HEK293 (cell line): Measurements from ENCODE around the gene ZNF33A.
"Not testable (repeated sequence)": the region's sequence is repeated elsewhere in the genome, so short reads cannot be mapped to it uniquely, and the experiment has no call there.

ENCODE experiments used
- CTCF ChIA-PET: fragments of 350-600 bp; formaldehyde crosslinking; extraction: SDS; loops from one replicate; lab custom pipeline; 2021; ENCODE audit warnings: antibody characterized with exemption; lab: Yijun Ruan, JAX
- POLR2A ChIA-PET: fragments of 300-600 bp; formaldehyde crosslinking; extraction: SDS; loops from one replicate; lab custom pipeline; 2020; ENCODE audit warnings: antibody characterized with exemption, inconsistent platforms; lab: Yijun Ruan, JAX
- H3K27ac ChIP-seq: fragments of 200-500 bp; sonication (Bioruptor generic); 2 replicates; pipeline ENCODE4 v1.5.1; 2014; ENCODE audit warnings: low read depth, low read length, control low read depth, inconsistent platforms; ENCODE audit errors: extremely low read depth
- H3K36me3 ChIP-seq, 2 experiments: fragments of 200-500 bp in 1 of 2; sonication (Bioruptor generic) in 1 of 2; 1 replicate in 1 of 2; 2 replicates in 1 of 2; pipeline ENCODE4 v1.5.1; 2014 to 2017; ENCODE audit warnings: inconsistent platforms in 2 of 2, low read length in 2 of 2; ENCODE audit not compliant: control insufficient read depth in 2 of 2, insufficient read depth in 1 of 2
- H3K4me1 ChIP-seq: fragments of 200-500 bp; sonication (Bioruptor generic); 2 replicates; pipeline ENCODE4 v1.5.1; 2014; ENCODE audit warnings: mild to moderate bottlenecking, low read length, inconsistent platforms; ENCODE audit not compliant: control insufficient read depth, insufficient read depth
- H3K4me3 ChIP-seq: 2 replicates; pipeline ENCODE4 v1.5.1; 2011; ENCODE audit warnings: low read depth, mild to moderate bottlenecking, control low read depth, low read length, moderate library complexity
- H3K9me3 ChIP-seq: fragments of 200-500 bp; sonication (Bioruptor generic); 2 replicates; pipeline ENCODE4 v1.5.1; 2014; ENCODE audit warnings: low read depth, low read length, inconsistent platforms; ENCODE audit not compliant: control insufficient read depth, insufficient read depth
- GFI1B ChIP-seq: fragments of 450-650 bp; formaldehyde crosslinking; IDR thresholded peaks from 2 replicates; pipeline ENCODE4 v1.5.1; 2016; ENCODE audit warnings: missing biosample characterization, missing genetic modification characterization
- REPIN1 ChIP-seq: fragments of 450-650 bp; formaldehyde crosslinking; IDR thresholded peaks from 2 replicates; pipeline ENCODE4 v1.5.1; 2017; ENCODE audit warnings: missing biosample characterization, missing genetic modification characterization, low read depth
- SCRT1 ChIP-seq: fragments of 450-650 bp; formaldehyde crosslinking; IDR thresholded peaks from 2 replicates; pipeline ENCODE4 v1.5.1; 2016; ENCODE audit warnings: missing biosample characterization, missing genetic modification characterization, borderline replicate concordance
- SETDB1 ChIP-seq: IDR thresholded peaks from one replicate; pipeline ENCODE4 v1.6.1; 2017; ENCODE audit warnings: mild to moderate bottlenecking, low read length, moderate library complexity, mixed read lengths; ENCODE audit not compliant: insufficient read length
- SP7 ChIP-seq: fragments of 450-650 bp; formaldehyde crosslinking; IDR thresholded peaks from 2 replicates; pipeline ENCODE4 v1.5.1; 2016; ENCODE audit warnings: missing biosample characterization, missing genetic modification characterization
- TRIM28 ChIP-seq: IDR thresholded peaks from 2 replicates; pipeline ENCODE4 v1.6.1; 2011; ENCODE audit warnings: low read length, control low read depth, borderline replicate concordance
- ZFP41 ChIP-seq: fragments of 450-650 bp; formaldehyde crosslinking; IDR thresholded peaks from 2 replicates; pipeline ENCODE4 v1.5.1; 2016; ENCODE audit warnings: missing biosample characterization, missing genetic modification characterization, borderline replicate concordance
- ZNF121 ChIP-seq: fragments of 450-650 bp; formaldehyde crosslinking; IDR thresholded peaks from 2 replicates; pipeline ENCODE4 v1.5.1; 2016; ENCODE audit warnings: missing biosample characterization, missing genetic modification characterization
- ZNF174 ChIP-seq: fragments of 450-650 bp; formaldehyde crosslinking; IDR thresholded peaks from 2 replicates; pipeline ENCODE4 v1.5.0; 2017; ENCODE audit warnings: missing biosample characterization, mild to moderate bottlenecking, missing genetic modification characterization
- ZNF202 ChIP-seq: fragments of 450-650 bp; formaldehyde crosslinking; IDR thresholded peaks from 2 replicates; pipeline ENCODE4 v1.5.1; 2016; ENCODE audit warnings: missing biosample characterization, missing genetic modification characterization, borderline replicate concordance
- ZNF239 ChIP-seq: fragments of 450-650 bp; formaldehyde crosslinking; IDR thresholded peaks from 2 replicates; pipeline ENCODE4 v1.5.1; 2016; ENCODE audit warnings: missing biosample characterization, missing genetic modification characterization
- ZNF341 ChIP-seq: fragments of 450-650 bp; formaldehyde crosslinking; IDR thresholded peaks from 2 replicates; pipeline ENCODE4; 2016; ENCODE audit warnings: low read depth, missing biosample characterization, missing genetic modification characterization
- ZNF350 ChIP-seq: fragments of 450-650 bp; formaldehyde crosslinking; IDR thresholded peaks from 2 replicates; pipeline ENCODE4 v1.5.0; 2017; ENCODE audit warnings: missing biosample characterization, mild to moderate bottlenecking, missing genetic modification characterization
- ZNF354C ChIP-seq: fragments of 450-650 bp; formaldehyde crosslinking; IDR thresholded peaks from 2 replicates; pipeline ENCODE4 v1.5.1; 2016; ENCODE audit warnings: missing biosample characterization, missing genetic modification characterization, low read depth, borderline replicate concordance
- ZNF549 ChIP-seq: fragments of 450-650 bp; IDR thresholded peaks from 2 replicates; pipeline ENCODE4 v1.5.1; 2018; ENCODE audit warnings: missing biosample characterization, missing genetic modification characterization, mild to moderate bottlenecking, inconsistent platforms, moderate library complexity
- ZNF76 ChIP-seq: fragments of 450-650 bp; formaldehyde crosslinking; IDR thresholded peaks from 2 replicates; pipeline ENCODE4; 2016; ENCODE audit warnings: low read depth, missing biosample characterization, missing genetic modification characterization, borderline replicate concordance
- ZNF768 ChIP-seq: fragments of 450-650 bp; formaldehyde crosslinking; IDR thresholded peaks from 2 replicates; pipeline ENCODE4 v1.5.1; 2018; ENCODE audit warnings: missing biosample characterization, mild to moderate bottlenecking, missing genetic modification characterization
- TF ChIP-seq, protein P1 (sequence below): fragments of 450-650 bp; formaldehyde crosslinking; conservative IDR thresholded peaks from 2 replicates; pipeline ENCODE4 v1.5.1; 2016; ENCODE audit warnings: low read depth, missing biosample characterization, missing genetic modification characterization
- TF ChIP-seq, protein P2 (sequence below): fragments of 450-650 bp; formaldehyde crosslinking; IDR thresholded peaks from 2 replicates; pipeline ENCODE4 v1.5.1; 2016; ENCODE audit warnings: missing biosample characterization, missing genetic modification characterization
- TF ChIP-seq, protein P3 (sequence below): fragments of 450-650 bp; formaldehyde crosslinking; IDR thresholded peaks from 2 replicates; pipeline ENCODE4 v1.5.0; 2017; ENCODE audit warnings: missing biosample characterization, missing genetic modification characterization, borderline replicate concordance
- TF ChIP-seq, protein P4 (sequence below): fragments of 450-650 bp; formaldehyde crosslinking; IDR thresholded peaks from 2 replicates; pipeline ENCODE4 v1.5.1; 2016; ENCODE audit warnings: missing biosample characterization, missing genetic modification characterization
- TF ChIP-seq, protein P5 (sequence below): fragments of 450-650 bp; IDR thresholded peaks from 2 replicates; pipeline ENCODE4 v1.5.1; 2018; ENCODE audit warnings: missing biosample characterization, mild to moderate bottlenecking, missing genetic modification characterization

Gene ZNF33A

DNA sequence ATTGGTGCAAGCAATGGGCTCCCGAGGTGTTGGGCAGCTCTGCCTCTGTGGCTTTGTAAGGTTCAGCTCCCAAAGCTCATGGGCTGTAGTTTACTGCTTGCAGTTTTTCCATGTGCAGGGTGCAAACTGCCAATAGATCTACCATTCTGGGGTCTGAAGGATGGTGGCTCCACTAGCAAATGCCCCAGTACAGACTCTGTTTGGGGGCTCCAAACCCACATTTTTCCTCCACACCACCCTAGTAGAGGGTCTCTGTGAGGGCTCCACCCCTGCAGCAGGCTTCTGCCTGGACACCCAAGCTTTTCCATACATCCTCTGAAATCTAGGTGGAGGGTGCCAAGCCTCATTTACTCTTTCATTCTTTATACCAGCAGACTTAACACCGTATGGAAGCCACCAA lies 66.2 kb downstream of the ZNF33A start:
- H3K36me3 ChIP-seq = no peaks in the 10 kb centered on the region
- no peaks in the 10 kb centered on the region for H3K9me3 ChIP-seq
- H3K27ac ChIP-seq = no peak overlapping the region
- no peak overlapping the region for H3K4me3 ChIP-seq
- TF ChIP-seq ZNF354C (tag by site-specific recombination) = no peak
- no peak for TF ChIP-seq ZNF202 (tag by site-specific recombination)
- TF ChIP-seq, protein P1, sequence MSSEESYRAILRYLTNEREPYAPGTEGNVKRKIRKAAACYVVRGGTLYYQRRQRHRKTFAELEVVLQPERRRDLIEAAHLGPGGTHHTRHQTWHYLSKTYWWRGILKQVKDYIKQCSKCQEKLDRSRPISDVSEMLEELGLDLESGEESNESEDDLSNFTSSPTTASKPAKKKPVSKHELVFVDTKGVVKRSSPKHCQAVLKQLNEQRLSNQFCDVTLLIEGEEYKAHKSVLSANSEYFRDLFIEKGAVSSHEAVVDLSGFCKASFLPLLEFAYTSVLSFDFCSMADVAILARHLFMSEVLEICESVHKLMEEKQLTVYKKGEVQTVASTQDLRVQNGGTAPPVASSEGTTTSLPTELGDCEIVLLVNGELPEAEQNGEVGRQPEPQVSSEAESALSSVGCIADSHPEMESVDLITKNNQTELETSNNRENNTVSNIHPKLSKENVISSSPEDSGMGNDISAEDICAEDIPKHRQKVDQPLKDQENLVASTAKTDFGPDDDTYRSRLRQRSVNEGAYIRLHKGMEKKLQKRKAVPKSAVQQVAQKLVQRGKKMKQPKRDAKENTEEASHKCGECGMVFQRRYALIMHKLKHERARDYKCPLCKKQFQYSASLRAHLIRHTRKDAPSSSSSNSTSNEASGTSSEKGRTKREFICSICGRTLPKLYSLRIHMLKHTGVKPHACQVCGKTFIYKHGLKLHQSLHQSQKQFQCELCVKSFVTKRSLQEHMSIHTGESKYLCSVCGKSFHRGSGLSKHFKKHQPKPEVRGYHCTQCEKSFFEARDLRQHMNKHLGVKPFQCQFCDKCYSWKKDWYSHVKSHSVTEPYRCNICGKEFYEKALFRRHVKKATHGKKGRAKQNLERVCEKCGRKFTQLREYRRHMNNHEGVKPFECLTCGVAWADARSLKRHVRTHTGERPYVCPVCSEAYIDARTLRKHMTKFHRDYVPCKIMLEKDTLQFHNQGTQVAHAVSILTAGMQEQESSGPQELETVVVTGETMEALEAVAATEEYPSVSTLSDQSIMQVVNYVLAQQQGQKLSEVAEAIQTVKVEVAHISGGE (tag by site-specific recombination) = no peak
- no peak for TF ChIP-seq ZNF76
- TF ChIP-seq ZNF350 = no peak
- TF ChIP-seq GFI1B (tag by site-specific recombination) = no peak
- TF ChIP-seq, protein P2, sequence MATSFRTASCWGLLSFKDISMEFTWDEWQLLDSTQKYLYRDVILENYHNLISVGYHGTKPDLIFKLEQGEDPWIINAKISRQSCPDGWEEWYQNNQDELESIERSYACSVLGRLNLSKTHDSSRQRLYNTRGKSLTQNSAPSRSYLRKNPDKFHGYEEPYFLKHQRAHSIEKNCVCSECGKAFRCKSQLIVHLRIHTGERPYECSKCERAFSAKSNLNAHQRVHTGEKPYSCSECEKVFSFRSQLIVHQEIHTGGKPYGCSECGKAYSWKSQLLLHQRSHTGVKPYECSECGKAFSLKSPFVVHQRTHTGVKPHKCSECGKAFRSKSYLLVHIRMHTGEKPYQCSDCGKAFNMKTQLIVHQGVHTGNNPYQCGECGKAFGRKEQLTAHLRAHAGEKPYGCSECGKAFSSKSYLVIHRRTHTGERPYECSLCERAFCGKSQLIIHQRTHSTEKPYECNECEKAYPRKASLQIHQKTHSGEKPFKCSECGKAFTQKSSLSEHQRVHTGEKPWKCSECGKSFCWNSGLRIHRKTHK (tag by site-specific recombination) = no peak
- TF ChIP-seq SETDB1 = peak; percentile 62
- peak; percentile 75; the same call in 1 of the 2 replicates for TF ChIP-seq TRIM28
- no peak for TF ChIP-seq ZNF341 (tag by site-specific recombination)
- no peak for TF ChIP-seq SCRT1 (tag by site-specific recombination)
- TF ChIP-seq, protein P3, sequence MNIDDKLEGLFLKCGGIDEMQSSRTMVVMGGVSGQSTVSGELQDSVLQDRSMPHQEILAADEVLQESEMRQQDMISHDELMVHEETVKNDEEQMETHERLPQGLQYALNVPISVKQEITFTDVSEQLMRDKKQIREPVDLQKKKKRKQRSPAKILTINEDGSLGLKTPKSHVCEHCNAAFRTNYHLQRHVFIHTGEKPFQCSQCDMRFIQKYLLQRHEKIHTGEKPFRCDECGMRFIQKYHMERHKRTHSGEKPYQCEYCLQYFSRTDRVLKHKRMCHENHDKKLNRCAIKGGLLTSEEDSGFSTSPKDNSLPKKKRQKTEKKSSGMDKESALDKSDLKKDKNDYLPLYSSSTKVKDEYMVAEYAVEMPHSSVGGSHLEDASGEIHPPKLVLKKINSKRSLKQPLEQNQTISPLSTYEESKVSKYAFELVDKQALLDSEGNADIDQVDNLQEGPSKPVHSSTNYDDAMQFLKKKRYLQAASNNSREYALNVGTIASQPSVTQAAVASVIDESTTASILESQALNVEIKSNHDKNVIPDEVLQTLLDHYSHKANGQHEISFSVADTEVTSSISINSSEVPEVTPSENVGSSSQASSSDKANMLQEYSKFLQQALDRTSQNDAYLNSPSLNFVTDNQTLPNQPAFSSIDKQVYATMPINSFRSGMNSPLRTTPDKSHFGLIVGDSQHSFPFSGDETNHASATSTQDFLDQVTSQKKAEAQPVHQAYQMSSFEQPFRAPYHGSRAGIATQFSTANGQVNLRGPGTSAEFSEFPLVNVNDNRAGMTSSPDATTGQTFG (tag by site-specific recombination) = no peak
- POLR2A ChIA-PET = no interaction called here
- CTCF ChIA-PET = no interaction called here
- no peaks in the 10 kb centered on the region for H3K4me1 ChIP-seq

DNA sequence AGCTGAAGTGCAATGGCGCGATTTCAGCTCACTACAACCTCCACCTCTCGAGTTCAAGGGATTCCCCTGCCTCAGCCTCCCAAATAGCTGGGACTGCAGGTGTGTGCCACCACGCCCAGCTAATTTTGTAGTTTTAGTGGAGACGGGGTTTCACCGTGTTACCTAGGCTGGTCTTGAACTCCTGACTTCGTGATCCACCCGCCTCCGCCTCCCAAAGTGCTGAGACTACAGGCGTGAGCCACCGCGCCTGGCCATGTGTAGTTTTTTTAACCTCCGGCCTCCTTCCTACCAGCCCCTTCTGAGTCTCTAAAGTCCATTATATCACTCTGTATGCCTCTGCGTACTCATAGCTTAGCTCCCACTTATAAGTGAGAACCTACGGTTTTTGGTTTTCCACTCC lies 82.8 kb downstream of the ZNF33A start:
- peaks cover 22 to 31% of the 10 kb centered on the region in 2 experiments for H3K36me3 ChIP-seq
- not testable (repeated sequence) for H3K4me1 ChIP-seq, H3K27ac ChIP-seq, H3K9me3 ChIP-seq, H3K4me3 ChIP-seq
- ChIA-PET POLR2A (interaction anchor here (1.2 kb wide), 1 partner anchor 116 kb away, joined by 5 read pairs; no protein-coding TSS in a partner anchor), CTCF (interaction anchor here (0.7 kb wide), 1 partner anchor 117 kb away, joined by 3 read pairs; no protein-coding TSS in a partner anchor)

DNA sequence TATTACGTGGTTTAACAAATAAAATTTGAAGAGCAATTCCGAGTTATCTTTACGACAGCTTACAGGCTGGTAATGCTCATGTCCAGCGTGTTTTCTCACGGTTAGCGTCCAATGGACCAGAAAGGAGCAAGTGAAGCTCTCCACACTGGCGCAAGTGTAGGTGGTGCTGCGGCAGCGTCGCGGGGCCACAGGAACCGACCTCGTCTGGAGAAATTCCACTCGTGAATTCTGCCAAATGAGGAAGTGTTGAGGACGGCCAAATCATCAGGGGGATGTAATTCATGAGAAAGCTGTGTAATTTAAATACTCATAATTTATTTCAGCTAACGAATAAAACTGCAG lies 83.3 kb downstream of the ZNF33A start:
- Histone ChIP-seq H3K4me3 (peak overlapping the region; percentile 72), H3K27ac (no peak overlapping the region), H3K9me3 (no peaks in the 10 kb centered on the region), H3K4me1 (no peaks in the 10 kb centered on the region; the same call in 1 of the 2 replicates), H3K36me3 (peaks cover 22 to 36% of the 10 kb centered on the region in 2 experiments)
- POLR2A ChIA-PET = interaction anchor here (1.2 kb wide), 1 partner anchor 117 kb away, joined by 5 read pairs; no protein-coding TSS in a partner anchor
- CTCF ChIA-PET = no interaction called here
- TF ChIP-seq ZNF549 = no peak
- no peak for TF ChIP-seq ZFP41 (tag by site-specific recombination)
- TF ChIP-seq, protein P4, sequence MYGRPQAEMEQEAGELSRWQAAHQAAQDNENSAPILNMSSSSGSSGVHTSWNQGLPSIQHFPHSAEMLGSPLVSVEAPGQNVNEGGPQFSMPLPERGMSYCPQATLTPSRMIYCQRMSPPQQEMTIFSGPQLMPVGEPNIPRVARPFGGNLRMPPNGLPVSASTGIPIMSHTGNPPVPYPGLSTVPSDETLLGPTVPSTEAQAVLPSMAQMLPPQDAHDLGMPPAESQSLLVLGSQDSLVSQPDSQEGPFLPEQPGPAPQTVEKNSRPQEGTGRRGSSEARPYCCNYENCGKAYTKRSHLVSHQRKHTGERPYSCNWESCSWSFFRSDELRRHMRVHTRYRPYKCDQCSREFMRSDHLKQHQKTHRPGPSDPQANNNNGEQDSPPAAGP = no peak
- no peak for TF ChIP-seq REPIN1 (tag by site-specific recombination)
- TF ChIP-seq ZNF239 (tag by site-specific recombination) = no peak
- TF ChIP-seq ZNF174 (tag by site-specific recombination) = no peak
- no peak for TF ChIP-seq ZNF121
- TF ChIP-seq, protein P5, sequence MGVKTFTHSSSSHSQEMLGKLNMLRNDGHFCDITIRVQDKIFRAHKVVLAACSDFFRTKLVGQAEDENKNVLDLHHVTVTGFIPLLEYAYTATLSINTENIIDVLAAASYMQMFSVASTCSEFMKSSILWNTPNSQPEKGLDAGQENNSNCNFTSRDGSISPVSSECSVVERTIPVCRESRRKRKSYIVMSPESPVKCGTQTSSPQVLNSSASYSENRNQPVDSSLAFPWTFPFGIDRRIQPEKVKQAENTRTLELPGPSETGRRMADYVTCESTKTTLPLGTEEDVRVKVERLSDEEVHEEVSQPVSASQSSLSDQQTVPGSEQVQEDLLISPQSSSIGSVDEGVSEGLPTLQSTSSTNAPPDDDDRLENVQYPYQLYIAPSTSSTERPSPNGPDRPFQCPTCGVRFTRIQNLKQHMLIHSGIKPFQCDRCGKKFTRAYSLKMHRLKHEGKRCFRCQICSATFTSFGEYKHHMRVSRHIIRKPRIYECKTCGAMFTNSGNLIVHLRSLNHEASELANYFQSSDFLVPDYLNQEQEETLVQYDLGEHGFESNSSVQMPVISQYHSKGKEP (tag by site-specific recombination) = no peak
- no peak for TF ChIP-seq SP7 (tag by site-specific recombination)
- TF ChIP-seq ZNF202 (tag by site-specific recombination) = no peak
- no peak for TF ChIP-seq ZNF768 (tag by site-specific recombination)
